ENCODE data around the gene LAIR1.

DNA sequence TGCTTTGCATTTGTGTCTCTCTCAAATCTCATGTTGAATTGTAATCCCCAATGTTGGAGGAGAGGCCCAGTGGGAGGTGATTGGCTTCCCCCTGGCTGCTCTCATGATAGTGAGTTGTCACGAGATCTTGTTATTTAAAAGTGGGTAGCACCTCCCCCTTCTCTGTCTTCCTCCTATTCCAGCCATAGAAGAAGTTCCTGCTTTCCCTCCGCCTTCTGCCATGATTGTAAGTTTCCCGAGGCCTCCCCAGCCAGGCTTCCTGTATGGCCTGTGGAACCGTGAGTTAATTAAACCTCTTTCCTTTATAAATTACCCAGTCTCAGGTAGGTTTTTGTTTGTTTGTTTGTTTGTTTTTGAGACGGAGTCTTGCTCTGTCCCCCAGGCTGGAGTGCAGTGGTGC, 29.6 kb downstream of the LAIR1 start:
- TF ChIP-seq, protein P1, sequence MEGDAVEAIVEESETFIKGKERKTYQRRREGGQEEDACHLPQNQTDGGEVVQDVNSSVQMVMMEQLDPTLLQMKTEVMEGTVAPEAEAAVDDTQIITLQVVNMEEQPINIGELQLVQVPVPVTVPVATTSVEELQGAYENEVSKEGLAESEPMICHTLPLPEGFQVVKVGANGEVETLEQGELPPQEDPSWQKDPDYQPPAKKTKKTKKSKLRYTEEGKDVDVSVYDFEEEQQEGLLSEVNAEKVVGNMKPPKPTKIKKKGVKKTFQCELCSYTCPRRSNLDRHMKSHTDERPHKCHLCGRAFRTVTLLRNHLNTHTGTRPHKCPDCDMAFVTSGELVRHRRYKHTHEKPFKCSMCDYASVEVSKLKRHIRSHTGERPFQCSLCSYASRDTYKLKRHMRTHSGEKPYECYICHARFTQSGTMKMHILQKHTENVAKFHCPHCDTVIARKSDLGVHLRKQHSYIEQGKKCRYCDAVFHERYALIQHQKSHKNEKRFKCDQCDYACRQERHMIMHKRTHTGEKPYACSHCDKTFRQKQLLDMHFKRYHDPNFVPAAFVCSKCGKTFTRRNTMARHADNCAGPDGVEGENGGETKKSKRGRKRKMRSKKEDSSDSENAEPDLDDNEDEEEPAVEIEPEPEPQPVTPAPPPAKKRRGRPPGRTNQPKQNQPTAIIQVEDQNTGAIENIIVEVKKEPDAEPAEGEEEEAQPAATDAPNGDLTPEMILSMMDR (conservative IDR thresholded peaks at IDR 0.05; ENCODE audit: low read depth in 2 of 2), result no peak
- no peak for TF ChIP-seq POLR2AphosphoS5 (IDR thresholded peaks at IDR 0.05; ENCODE audit: low read depth)
- no peak for TF ChIP-seq EZH2 (IDR thresholded peaks at IDR 0.05; ENCODE audit: low read depth, unreplicated experiment)

Data from GM23338 (cell line).